ENCODE results near the gene DDX39B. TPM values are rescaled to one million over a fixed set of nuclear protein-coding genes. Genes with fewer than 3 reads are reported as not detected.
"Not testable (repeated sequence)": the region's sequence is repeated elsewhere in the genome, so short reads cannot be mapped to it uniquely, and the experiment has no call there.

The DDX39B gene
- 308 and 381 TPM in 2 replicates for total RNA-seq

DNA sequence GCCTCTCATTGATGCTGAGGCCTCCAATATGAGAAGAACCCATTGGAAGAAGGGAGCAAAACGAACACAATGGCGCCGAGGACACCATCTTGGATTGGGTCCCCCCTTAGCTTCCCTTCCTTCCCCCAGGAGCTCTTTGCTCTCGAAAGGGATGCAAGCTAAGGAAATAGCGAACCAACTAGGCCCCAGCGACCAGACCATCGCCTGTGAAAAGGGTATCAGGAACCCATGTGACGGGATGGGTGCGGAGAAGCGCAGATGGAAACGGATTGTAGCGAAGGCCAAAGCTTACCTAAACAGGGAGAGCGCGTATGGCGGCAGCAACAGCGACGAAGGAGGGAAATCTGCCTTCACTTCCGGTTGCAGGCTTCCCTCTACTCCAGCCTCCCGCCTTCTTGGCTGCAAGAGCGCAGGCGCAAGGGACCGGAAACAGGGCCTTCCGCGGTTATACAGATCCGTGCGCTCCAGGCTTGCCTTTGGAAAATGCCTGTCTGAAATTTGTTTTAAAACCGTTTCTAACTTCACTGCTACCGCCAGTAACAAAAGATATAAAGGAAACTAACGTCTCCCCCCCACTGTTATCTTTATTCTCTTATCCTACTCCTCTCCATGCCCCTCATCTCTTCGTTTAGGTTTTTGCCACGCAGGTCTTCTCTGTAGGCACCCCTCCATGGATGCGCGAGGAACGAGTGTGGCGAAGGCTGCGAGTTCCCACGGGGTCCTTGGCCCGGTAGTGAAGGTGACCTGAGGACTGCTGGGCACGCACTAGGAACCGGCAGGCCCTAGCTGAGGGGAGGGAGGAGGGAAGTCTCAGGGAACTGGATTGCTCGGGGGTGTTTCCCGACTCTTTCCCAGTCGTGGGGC is at the start of gene DDX39B:
Gene DDX39B, minus strand, starts transcription at position 346 of the 864 bp plus-strand sequence. CDS start 1,471 bp downstream, outside the sequence.
- DNase-seq, result peak; percentile 98

DNA sequence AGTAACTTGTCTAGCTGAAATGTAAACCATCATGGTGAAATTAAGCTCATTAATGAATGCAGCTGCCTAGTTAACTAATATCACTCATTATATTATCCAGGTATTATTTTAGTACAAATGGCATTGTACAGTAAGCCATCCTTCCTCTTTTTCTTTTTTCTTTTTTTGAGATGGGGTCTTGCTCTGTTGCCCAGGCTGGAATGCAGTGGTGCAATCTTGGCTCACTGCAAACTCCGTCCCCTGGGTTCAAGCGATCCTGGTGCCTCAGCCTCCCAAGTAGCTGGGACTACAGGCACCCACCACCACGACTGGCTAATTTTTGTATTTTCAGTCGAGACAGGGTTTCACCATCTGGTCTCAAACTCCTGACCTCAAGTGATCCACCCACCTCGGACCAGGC is 48.9 kb upstream of the DDX39B start:
- not testable (repeated sequence) for DNase-seq

DNA sequence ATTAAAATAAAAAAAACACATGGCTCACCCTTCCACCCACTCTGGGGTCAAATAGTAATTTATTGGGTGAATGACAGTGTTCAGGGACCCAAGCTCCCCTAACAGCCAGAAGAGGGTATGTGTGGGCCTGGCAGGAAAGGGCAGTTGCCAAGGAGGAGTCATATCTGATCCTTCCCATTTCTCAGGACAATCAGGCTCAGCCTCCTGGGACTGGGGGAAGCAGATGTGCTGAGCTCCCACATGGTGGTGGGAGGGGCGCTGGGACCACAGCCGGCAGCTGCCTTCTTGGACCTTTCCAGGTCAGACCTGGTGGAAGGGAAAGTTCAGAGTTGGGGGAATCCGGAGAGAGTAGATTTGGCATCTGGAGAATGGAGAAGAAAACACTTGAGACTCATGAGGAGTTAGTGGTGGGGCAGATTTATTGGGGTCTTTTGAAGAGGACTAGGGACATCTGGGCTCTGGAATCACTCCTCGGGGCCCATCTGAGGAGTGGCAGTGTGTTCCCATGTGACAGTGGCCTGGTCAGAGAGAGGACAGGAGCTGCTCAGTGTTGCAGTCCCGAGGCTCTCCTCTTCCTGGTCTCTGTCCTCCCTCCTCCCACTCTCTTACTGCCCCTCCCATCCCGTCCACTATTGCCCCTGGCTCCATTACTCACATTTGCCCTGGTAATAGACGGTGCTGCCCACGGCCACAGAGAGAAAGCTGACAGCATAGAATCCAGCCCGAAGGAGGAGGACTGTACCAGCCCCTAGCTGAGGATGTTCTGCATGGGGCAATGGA is 47.3 kb upstream of the DDX39B start:
- DNase-seq, result peak; percentile 42

DNA sequence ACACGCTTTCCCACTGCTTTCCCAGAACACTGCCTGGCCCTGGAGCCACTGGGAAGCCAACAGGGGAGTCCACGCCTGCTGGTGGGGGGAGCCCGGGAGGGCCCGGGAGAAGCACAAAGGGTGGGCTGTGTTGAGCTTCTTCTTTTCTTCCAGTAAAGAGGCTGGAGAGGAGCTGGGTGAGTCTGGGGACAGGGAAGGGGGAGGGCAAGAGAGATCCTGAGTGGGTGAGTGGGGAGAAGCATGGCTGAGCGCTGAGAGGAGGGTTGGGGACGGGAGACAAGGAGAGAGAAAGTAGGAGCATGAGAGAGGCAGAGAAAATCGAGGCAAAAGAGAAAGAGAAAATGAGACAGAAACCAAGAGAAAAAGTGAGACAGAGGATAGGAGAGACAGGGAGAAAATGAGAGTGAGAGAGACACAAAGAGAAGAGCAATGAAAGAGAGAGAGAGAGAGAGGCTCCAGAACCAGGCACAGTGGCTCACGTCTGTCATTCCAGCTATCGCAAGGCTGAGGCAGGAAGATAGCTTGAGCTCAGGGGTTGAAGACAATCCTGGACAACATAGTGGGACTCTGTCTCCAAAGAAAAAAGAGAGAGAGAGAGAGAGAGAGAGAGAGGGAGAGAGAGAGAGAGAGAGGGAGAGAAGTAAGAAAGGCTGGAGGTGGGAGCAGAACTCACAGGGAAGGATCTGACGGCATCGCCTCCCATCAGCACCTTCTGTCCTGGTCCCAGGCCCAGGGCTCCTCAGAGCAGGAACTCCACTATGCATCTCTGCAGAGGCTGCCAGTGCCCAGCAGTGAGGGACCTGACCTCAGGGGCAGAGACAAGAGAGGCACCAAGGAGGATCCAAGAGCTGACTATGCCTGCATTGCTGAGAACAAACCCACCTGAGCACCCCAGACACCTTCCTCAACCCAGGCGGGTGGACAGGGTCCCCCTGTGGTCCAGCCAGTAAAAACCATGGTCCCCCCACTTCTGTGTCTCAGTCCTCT is 46.3 kb upstream of the DDX39B start:
- DNase-seq, result no peak

DNA sequence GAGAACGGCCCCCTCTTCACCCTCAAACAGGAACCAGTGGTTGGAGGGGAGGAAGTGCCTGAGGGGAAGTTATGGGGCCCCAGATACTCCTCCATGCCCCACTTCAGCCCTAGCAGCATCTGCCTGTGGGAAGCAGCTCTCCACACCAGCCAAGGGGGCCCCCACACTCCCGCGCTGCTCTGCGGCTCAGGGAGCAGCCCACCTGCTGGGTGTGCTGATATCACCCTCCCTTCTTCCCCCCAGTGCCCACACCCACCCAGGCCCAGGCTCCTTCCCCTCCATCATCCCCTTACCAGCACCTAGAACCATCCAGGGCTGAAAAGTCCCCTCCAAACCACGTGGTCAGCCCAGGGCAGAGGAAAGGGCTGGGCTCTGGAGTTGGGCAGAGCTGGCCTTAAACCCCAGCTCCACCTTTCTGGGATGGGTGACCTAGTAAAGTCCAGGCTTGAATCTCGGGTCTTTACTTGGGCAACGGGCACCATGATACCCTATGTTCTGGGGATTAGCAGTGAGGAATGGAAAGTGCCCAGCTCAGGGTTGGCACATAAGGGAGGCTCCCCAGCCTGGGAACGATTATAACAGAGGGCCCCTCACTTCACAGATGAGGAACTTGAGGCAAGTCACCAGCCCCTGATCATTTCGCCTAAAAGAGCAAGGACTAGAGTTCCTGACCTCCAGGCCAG is 44.9 kb upstream of the DDX39B start:
- DNase-seq, result no peak

DNA sequence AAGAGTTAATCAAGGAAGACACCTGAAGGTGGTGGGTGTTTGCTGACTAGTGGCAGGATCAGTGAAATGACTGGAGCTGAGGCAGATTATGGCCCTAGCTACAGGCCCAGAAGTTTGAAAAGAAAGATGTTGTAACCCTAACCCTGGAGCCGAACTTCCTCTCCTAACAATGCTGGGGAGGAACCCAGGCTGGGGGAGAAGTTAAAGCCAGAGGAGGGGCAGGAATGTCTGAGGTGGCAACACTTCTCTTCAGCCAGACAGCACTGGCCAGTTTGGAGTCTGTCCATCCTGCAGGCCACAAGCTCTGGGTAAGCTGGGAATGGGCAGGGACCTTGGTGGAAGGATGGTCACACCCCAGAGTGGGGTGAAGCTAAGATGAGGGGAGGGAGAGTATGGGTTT is 44.2 kb upstream of the DDX39B start, which contains the start of gene LST1:
Gene LST1, plus strand, starts transcription at position 270 of the 400 bp plus-strand sequence. CDS start 1,023 bp downstream, outside the sequence.
- DNase-seq, result no peak

DNA sequence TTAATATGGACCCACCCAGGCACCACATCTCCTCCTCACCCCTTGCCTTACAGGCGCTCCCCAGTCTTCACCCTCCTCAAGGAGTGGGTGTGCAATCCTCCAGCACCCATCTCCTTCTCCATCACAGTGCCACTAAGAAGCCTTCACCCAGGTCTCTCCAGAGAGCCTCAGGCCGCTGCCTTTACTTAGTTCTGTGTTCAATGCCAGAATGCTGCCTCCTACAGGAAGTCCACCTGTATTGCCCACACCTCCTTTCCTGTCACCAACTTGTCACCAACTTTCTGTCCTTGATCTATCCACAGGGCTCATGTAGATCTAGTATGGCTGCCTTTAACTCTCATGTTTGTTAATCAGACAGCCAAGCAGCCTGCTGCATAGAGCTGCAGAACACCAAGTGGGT is 43.7 kb upstream of the DDX39B start:
- DNase-seq, result peak; percentile 33

DNA sequence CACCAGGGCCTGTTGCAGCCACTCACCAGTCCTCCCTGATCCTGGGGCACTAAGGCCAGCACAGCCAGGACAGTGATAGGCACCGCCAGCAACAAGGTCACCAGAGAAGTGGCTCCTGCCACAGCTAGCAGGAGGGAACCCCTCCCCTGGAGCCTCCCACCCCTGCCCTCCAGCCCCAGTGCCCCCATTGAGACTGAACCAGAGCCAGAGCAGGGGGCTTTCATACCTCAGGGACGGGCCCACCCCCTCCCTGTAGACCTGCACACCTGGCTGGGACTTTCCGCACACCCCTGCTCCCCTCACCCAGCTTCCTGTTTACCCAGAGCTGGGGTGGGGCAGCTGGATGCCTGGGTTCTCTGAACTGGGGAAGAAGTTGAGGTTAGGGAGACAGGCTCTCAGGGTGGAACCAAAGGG is 40.4 kb upstream of the DDX39B start, which contains the start of gene LTB:
Gene LTB, minus strand, starts transcription at position 195 of the 414 bp plus-strand sequence. Its CDS starts 7 bp downstream, at position 188.
- no peak for DNase-seq

DNA sequence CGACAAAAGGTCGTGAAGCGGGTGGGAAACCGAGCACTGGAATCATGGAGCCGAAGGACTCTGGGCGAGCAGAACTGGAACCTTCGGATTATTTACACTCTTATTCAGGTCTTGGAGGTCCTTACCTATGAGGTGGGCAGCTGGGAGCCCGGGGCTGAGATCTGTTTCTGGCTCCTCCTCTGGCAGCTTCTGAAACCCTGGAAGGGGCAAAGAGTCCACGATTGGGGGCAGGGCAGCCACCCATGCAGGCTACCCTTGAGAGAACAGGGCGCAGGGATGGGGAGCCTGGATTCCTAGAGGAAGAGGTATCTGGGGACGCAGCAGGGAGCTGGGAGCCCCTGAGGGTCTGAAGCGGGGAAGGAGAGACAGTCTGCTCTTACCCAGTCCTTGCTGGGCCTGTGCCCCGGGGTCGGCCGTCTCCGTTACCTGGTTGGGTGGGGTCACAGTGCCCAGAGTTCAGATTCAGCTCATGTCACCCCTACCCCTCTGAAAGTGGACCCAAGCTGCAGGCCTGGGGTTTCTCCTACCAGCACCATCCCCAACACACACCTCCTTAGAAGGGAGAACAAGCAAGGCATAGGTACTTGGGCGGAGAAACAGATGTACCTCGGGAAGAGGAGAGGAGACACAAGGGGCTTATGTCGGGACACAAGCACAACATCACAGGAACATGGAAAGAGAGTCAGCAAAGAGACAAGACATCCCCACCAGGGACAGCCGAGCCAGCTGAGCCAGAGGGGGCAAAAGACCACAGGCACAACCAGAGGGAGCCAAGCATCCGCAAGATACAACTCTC is 39.8 kb upstream of the DDX39B start:
- peak; percentile 37 for DNase-seq

DNA sequence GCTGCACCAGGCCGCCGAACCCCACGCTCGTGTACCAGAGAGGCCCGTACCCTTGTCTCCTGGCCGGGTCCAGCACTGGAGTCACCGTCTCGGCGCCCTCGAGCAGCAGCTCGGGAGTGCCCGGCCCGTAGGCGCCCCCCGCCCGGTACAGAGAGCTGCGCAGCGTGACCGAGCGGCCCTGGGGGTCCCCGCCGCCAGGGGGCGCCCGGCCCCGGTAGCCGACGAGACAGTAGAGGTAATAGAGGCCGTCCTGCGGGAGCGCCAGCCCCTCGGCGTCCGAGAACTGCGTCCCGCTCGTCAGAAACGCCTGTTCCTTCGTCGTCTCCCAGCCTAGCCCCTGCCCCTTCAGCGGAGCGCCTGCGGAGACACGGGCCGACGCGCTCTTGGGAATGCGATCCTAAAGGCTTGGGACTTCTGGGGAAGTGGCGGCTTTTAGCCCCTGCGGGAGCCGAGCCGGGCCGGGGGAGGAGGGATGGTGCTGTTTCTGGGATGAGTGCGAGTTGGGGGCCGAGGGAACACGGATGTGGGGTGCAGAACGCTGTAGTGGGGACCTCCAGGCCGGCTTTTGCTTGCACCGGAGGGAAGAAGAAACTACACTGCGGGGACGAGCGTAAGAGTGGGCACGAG is 39.1 kb upstream of the DDX39B start:
- DNase-seq, result peak; percentile 91

DNA sequence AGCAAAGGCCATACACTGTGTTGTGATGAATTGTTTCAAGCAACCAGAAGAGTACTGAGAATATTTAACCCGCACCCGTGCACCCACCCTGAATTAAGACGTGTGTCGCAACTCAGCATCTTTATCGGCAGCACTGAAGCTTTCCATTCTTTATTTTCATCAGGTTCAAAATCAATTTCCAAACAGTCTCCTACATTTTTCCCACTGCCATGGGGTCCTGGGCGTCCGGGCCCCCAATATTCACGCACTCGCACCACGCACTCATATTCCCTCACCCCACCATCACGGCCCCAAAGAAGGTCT is 38.6 kb upstream of the DDX39B start:
- no peak for DNase-seq

DNA sequence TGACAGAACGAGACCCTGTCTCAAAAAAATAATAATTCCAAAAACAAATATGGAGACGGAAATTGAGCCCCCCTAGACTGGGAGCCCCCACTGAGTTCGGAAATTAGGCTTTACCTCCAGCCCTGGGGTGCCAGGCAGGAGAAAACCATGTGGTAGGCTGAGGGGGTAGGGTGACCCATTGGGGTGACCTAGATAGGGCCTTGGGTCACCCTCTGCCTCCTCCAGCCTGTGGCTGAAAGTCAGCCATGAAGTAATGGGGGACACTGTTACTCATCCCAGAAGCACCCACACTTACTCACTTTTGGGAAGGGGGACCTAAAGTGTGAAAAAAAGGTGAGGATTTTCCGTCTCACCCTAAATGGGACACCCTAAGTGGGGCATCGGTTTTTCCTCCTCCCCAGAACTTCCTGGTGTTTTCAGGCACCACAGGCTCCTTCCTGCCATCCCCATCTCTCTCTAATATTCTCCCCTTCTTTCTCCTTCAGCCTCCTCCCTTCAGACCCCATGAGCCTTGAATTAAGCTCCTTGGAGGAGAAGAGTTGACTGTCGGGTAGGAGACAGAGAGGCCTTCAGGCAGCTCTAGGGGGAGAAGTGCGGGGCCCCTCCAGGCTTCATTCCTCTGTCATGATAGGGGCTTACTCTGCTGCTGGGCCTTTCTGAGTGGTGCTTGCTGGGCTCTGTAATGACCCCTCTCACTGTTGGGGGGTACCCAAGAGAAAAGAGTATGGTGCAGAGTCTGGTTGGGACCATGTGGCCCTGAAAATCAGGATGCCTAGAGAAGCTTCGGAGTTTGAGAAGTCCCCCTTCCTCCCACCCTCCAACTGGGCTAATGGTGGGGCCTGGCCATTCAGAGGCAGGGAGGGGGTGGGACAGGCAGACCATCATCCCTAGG is 38.0 kb upstream of the DDX39B start:
- no peak for DNase-seq

DNA sequence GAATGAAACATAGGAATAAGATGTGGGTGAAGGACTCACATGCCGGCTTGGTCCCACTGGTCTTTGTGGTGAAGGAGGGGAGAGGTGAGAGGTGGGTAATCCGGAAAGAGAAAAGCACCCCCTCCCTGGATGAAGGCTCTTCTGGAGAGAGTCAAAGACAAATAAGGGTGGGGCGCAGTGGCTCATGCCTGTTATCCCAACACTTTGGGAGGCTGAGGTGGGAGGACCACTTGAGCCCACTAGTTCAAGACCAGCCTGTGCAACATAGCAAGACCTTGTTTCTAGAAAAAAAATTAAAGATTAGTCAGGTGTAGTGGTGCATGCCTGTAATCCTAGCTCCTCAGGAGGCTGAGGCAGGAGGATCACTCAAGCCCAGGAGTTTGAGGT is 37.3 kb upstream of the DDX39B start:
- no peak for DNase-seq

DNA sequence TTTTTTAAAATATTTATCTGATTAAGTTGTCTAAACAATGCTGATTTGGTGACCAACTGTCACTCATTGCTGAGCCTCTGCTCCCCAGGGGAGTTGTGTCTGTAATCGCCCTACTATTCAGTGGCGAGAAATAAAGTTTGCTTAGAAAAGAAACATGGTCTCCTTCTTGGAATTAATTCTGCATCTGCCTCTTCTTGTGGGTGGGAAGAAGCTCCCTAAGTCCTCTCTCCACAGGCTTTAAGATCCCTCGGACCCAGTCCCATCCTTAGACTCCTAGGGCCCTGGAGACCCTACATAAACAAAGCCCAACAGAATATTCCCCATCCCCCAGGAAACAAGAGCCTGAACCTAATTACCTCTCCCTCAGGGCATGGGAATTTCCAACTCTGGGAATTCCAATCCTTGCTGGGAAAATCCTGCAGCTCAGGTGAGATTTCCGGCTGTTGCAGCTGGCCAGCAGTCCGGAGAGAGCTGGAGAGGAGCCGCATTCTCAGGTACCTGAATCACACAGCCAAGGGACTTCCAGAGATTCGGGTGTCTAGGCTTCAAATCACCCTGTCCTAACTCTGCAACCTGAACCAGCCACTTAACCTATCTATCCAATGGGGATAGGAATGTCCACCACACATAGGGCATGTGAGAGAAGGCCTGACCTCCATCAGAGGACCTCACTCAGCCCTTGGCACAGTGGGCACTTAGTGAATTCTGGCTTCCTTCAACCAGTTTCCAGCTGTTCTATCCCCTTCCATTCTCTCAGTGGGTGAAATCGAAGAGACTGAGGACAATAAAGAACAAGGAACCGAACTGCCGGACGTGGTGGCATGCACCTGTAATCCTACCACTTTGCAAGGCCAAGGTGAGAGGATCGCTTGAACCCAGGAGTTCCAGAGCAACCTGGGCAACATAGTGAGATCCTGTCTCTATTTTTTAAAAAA is 36.6 kb upstream of the DDX39B start:
- DNase-seq, result peak; percentile 22

DNA sequence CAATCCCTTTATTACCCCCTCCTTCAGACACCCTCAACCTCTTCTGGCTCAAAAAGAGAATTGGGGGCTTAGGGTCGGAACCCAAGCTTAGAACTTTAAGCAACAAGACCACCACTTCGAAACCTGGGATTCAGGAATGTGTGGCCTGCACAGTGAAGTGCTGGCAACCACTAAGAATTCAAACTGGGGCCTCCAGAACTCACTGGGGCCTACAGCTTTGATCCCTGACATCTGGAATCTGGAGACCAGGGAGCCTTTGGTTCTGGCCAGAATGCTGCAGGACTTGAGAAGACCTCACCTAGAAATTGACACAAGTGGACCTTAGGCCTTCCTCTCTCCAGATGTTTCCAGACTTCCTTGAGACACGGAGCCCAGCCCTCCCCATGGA is 35.8 kb upstream of the DDX39B start:
- no peak for DNase-seq

DNA sequence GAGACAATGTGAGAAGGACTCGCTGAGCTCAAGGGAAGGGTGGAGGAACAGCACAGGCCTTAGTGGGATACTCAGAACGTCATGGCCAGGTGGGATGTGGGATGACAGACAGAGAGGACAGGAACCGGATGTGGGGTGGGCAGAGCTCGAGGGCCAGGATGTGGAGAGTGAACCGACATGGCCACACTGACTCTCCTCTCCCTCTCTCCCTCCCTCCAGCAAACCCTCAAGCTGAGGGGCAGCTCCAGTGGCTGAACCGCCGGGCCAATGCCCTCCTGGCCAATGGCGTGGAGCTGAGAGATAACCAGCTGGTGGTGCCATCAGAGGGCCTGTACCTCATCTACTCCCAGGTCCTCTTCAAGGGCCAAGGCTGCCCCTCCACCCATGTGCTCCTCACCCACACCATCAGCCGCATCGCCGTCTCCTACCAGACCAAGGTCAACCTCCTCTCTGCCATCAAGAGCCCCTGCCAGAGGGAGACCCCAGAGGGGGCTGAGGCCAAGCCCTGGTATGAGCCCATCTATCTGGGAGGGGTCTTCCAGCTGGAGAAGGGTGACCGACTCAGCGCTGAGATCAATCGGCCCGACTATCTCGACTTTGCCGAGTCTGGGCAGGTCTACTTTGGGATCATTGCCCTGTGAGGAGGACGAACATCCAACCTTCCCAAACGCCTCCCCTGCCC is 35.2 kb upstream of the DDX39B start:
- no peak for DNase-seq

DNA sequence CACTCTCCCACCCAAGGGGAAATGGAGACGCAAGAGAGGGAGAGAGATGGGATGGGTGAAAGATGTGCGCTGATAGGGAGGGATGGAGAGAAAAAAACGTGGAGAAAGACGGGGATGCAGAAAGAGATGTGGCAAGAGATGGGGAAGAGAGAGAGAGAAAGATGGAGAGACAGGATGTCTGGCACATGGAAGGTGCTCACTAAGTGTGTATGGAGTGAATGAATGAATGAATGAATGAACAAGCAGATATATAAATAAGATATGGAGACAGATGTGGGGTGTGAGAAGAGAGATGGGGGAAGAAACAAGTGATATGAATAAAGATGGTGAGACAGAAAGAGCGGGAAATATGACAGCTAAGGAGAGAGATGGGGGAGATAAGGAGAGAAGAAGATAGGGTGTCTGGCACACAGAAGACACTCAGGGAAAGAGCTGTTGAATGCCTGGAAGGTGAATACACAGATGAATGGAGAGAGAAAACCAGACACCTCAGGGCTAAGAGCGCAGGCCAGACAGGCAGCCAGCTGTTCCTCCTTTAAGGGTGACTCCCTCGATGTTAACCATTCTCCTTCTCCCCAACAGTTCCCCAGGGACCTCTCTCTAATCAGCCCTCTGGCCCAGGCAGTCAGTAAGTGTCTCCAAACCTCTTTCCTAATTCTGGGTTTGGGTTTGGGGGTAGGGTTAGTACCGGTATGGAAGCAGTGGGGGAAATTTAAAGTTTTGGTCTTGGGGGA is 34.3 kb upstream of the DDX39B start:
- no peak for DNase-seq

Data from dermis blood vessel endothelial cell (primary cell).